Common myeloid progenitor, CD34-positive (primary cell): Measurements from ENCODE around the gene MS4A6E.

Experiments used
- CTCF ChIA-PET: fragments of 350-600 bp; sonication (Branson Sonifier 250); formaldehyde crosslinking; loops from one replicate; lab custom pipeline; 2021; ENCODE audit warnings: antibody characterized with exemption; lab: Charles Lee
- POLR2A ChIA-PET: fragments of 350-600 bp; sonication (Branson Sonifier 250); formaldehyde crosslinking; loops from one replicate; lab custom pipeline; 2021; ENCODE audit warnings: antibody characterized with exemption; lab: Charles Lee
- DNase-seq, 3 donors: peaks; one replicate each; pipeline versions ENCODE4 v3.0.0 to v3.0.0-alpha.2; 2013
- H3K27ac ChIP-seq, 2 experiments: 1 replicate in 1 of 2; 2 replicates in 1 of 2; pipeline ENCODE4 v1.7.0; 2013; ENCODE audit warnings: inconsistent platforms in 2 of 2, low read length in 2 of 2, mild to moderate bottlenecking in 2 of 2, low read depth in 1 of 2, moderate library complexity in 1 of 2; ENCODE audit not compliant: severe bottlenecking in 2 of 2, insufficient read depth in 1 of 2, poor library complexity in 1 of 2
- H3K27me3 ChIP-seq, 5 experiments: replicated peaks in 2 of 5; 1 replicate in 3 of 5; 2 replicates in 2 of 5; pipeline versions ENCODE4 v1.6.1 to v1.7.0; 2013; ENCODE audit warnings: low read length in 4 of 5, mild to moderate bottlenecking in 2 of 5, moderate library complexity in 2 of 5, inconsistent platforms in 1 of 5; ENCODE audit not compliant: insufficient read depth in 5 of 5, control insufficient read depth in 4 of 5
- H3K36me3 ChIP-seq, 4 experiments: 1 replicate in 2 of 4; 2 replicates in 2 of 4; pipeline versions ENCODE4 v1.6.1 to v1.7.0; 2013; ENCODE audit warnings: low read length in 3 of 4, control low read depth in 1 of 4, mild to moderate bottlenecking in 1 of 4; ENCODE audit not compliant: control insufficient read depth in 4 of 4, insufficient read depth in 4 of 4
- H3K4me1 ChIP-seq, 4 experiments: 1 replicate in 3 of 4; 2 replicates in 1 of 4; pipeline versions ENCODE4 v1.6.1 to v1.7.1; 2013; ENCODE audit warnings: low read length in 3 of 4, mild to moderate bottlenecking in 3 of 4, control low read depth in 1 of 4, inconsistent platforms in 1 of 4, moderate library complexity in 1 of 4; ENCODE audit not compliant: control insufficient read depth in 4 of 4, insufficient read depth in 4 of 4; ENCODE audit errors: control extremely low read depth in 1 of 4
- H3K4me3 ChIP-seq, 7 experiments: 1 replicate in 4 of 7; 2 replicates in 3 of 7; pipeline versions ENCODE4 v1.5.1 to v1.7.0; 2013; ENCODE audit warnings: mild to moderate bottlenecking in 7 of 7, low read length in 6 of 7, moderate library complexity in 6 of 7, inconsistent platforms in 2 of 7, low read depth in 2 of 7, control low read depth in 1 of 7; ENCODE audit not compliant: insufficient read depth in 4 of 7, control insufficient read depth in 1 of 7; ENCODE audit errors: extremely low read depth in 1 of 7
- H3K9me3 ChIP-seq, 5 experiments: 1 replicate in 4 of 5; 2 replicates in 1 of 5; pipeline versions ENCODE4 v1.6.1 to v1.7.1; 2013; ENCODE audit warnings: low read length in 4 of 5, mild to moderate bottlenecking in 2 of 5, inconsistent platforms in 1 of 5, low read depth in 1 of 5, moderate library complexity in 1 of 5; ENCODE audit not compliant: control insufficient read depth in 4 of 5, insufficient read depth in 2 of 5; ENCODE audit errors: control extremely low read depth in 1 of 5
- WGBS: methylation state at CpG from one replicate; pipeline ENCODE4 v1.1.5; 2013; ENCODE audit not compliant: insufficient coverage; 5-methylcytosine and 5-hydroxymethylcytosine counted together

MS4A6E gene

GRCh38 chr11:60345489-60345888 is 18.4 kb downstream of the MS4A6E start:
- ChIA-PET POLR2A (interaction anchor here (0.7 kb wide), 1 partner anchor 282 kb away, joined by 3 read pairs; no protein-coding TSS in a partner anchor), CTCF (interaction anchor here (0.6 to 8.4 kb wide), 26 partner anchors 8 to 1195 kb away, joined by 3 to 66 read pairs (median 4); partner anchors contain the start of gene MS4A4A)
- Histone ChIP-seq H3K27ac (no peak overlapping the region), H3K4me3 (no peak overlapping the region), H3K4me1 (peaks cover 0 to 4% (median 0%) of the 10 kb centered on the region in 4 experiments), H3K27me3 (no peaks in the 10 kb centered on the region), H3K36me3 (no peaks in the 10 kb centered on the region), H3K9me3 (no peaks in the 10 kb centered on the region)
- peak; percentile 54 to 77 (median 66) for DNase-seq

- DNase-seq, result no peak
- CTCF ChIA-PET, result interaction anchor here (0.6 to 8.4 kb wide), 6 partner anchors 11 to 416 kb away, joined by 3 to 66 read pairs (median 5); no protein-coding TSS in a partner anchor
- POLR2A ChIA-PET, result no interaction called here
- no peaks in the 10 kb centered on the region for H3K36me3 ChIP-seq
- no peaks in the 10 kb centered on the region for H3K9me3 ChIP-seq
- H3K27me3 ChIP-seq, result no peaks in the 10 kb centered on the region
- H3K4me1 ChIP-seq, result peaks cover 0 to 4% (median 0%) of the 10 kb centered on the region in 4 experiments
- WGBS, result 100% methylated on average over 2 of the region's 2 CpGs
- H3K27ac ChIP-seq, result no peak overlapping the region
- H3K4me3 ChIP-seq, result no peak overlapping the region
Measured at GRCh38 chr11:60347084-60347797, 20.2 kb downstream of the MS4A6E start.

GRCh38 chr11:60348116-60348515 is 21.1 kb downstream of the MS4A6E start:
- Histone ChIP-seq H3K36me3 (no peaks in the 10 kb centered on the region), H3K27ac (no peak overlapping the region), H3K9me3 (no peaks in the 10 kb centered on the region), H3K4me1 (peaks cover 0 to 4% (median 0%) of the 10 kb centered on the region in 4 experiments), H3K4me3 (no peak overlapping the region), H3K27me3 (no peaks in the 10 kb centered on the region)
- ChIA-PET POLR2A (no interaction called here), CTCF (interaction anchor here (0.7 to 8.4 kb wide), 3 partner anchors 15 to 282 kb away, joined by 3 to 66 read pairs (median 3); no protein-coding TSS in a partner anchor)
- DNase-seq, result no peak
- WGBS, result 94% methylated on average over 2 of the region's 2 CpGs

DNA sequence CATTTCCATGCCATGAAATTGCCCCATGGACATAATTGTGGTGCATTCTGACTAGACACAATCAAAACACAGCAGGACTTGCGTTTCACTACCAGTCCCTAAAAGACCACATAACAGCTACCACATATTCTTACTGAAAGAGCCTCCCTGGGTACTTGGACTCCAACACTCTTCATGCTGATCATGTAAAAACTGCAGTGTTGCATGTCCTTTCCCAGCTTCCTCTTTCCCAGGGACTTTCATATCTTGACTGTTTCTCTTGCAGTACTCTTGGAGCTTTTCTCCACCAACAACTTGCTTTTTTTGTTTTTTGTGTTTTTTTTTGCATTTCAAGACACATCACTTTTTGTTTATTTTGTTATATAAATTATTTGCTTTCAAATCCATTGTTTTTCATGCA is 22.9 kb downstream of the MS4A6E start:
- 92% methylated on average over 1 of the region's 1 CpG for WGBS
- Histone ChIP-seq H3K9me3 (peaks cover 0 to 2% (median 0%) of the 10 kb centered on the region in 5 experiments), H3K36me3 (no peaks in the 10 kb centered on the region), H3K4me3 (no peak overlapping the region), H3K27me3 (no peaks in the 10 kb centered on the region), H3K27ac (no peak overlapping the region), H3K4me1 (peaks cover 0 to 4% (median 0%) of the 10 kb centered on the region in 4 experiments)
- DNase-seq, result peak in 2 of 3 donors; percentile 31 to 39
- ChIA-PET CTCF (interaction anchor here (1.5 to 8.4 kb wide), 5 partner anchors 13 to 425 kb away, joined by 4 to 66 read pairs (median 8); no protein-coding TSS in a partner anchor), POLR2A (no interaction called here)

DNA sequence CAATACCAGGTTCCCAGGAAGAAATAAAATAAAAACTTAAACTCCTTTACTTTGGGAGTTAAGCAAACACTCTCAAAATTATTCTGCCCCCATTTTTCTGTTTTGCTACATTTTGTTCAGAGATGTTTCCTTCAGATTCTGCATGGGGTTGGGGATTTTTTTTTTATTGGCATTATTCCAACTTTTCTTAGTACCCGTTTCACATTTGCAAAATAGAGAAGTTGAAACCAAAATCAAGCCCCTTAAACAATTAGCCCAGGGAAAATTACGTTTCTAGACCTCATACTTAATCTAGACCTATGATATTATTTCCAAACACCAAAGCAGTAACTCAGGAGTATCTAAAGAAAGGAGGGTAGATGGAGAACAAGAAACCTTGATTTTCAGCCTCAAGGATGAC is 30.7 kb downstream of the MS4A6E start:
- H3K9me3 ChIP-seq, result peaks cover 0 to 18% (median 16%) of the 10 kb centered on the region in 5 experiments
- WGBS, result no CpG with 5 or more reads among the region's 2 CpGs
- H3K4me1 ChIP-seq, result peaks cover 0 to 9% (median 2%) of the 10 kb centered on the region in 4 experiments
- ChIA-PET CTCF (no interaction called here), POLR2A (no interaction called here)
- DNase-seq, result peak; percentile 36 to 81 (median 78)
- no peaks in the 10 kb centered on the region for H3K36me3 ChIP-seq
- no peak overlapping the region for H3K27ac ChIP-seq
- H3K27me3 ChIP-seq, result no peaks in the 10 kb centered on the region
- no peak overlapping the region for H3K4me3 ChIP-seq

GRCh38 chr11:60360621-60361020 is 33.6 kb downstream of the MS4A6E start:
- WGBS, result 77% methylated on average over 4 of the region's 4 CpGs

DNA sequence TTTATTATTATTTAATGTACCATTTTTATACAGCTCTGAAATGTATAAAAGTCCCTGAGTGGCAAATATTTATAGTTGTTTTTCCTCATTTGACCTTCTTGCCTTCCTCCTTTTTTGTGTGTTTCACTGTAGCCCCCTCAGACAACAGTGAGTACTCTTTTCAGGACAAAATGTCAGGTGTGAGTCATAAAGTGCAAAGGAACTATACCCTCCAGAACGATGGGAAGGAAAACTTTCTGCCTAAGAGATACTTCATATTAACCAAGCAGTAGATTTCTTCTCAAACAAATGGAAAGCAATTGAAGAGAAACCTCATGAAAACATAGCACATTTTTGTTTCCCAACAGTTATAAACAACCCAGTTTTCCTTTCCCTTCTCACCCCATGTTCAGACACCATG is 35.2 kb downstream of the MS4A6E start:
- CTCF ChIA-PET, result interaction anchor here (0.7 to 3.4 kb wide), 10 partner anchors 13 to 257 kb away, joined by 3 to 30 read pairs (median 11); no protein-coding TSS in a partner anchor
- Histone ChIP-seq H3K27ac (no peak overlapping the region), H3K9me3 (peaks cover 0 to 17% (median 16%) of the 10 kb centered on the region in 5 experiments), H3K4me1 (peaks cover 7 to 25% (median 17%) of the 10 kb centered on the region in 4 experiments), H3K27me3 (no peaks in the 10 kb centered on the region), H3K4me3 (no peak overlapping the region), H3K36me3 (no peaks in the 10 kb centered on the region)
- DNase-seq, result no peak
- POLR2A ChIA-PET, result no interaction called here
- 100% methylated on average over 1 of the region's 1 CpG for WGBS

More at GRCh38 chr11:60360621-60361020, 33.6 kb downstream of the MS4A6E start:
- DNase-seq, result peak in 2 of 3 donors; percentile 36 to 41
- ChIA-PET CTCF (no interaction called here), POLR2A (no interaction called here)
- no peak overlapping the region for H3K4me3 ChIP-seq
- H3K4me1 ChIP-seq, result peaks cover 7 to 25% (median 17%) of the 10 kb centered on the region in 4 experiments
- H3K9me3 ChIP-seq, result peaks cover 0 to 17% (median 16%) of the 10 kb centered on the region in 5 experiments
- H3K27me3 ChIP-seq, result no peaks in the 10 kb centered on the region
- H3K27ac ChIP-seq, result no peak overlapping the region
- H3K36me3 ChIP-seq, result no peaks in the 10 kb centered on the region
